Measurements from ENCODE around the gene RPL13A. TPM values are rescaled to one million over a fixed set of nuclear protein-coding genes. Genes with fewer than 3 reads are reported as not detected.

Gene RPL13A
- total and polyA plus RNA-seq, 2 of the 13 experiments (the other 11 are each of a cell fraction or from before 2014, with no cell fraction given) = 2,601 to 3,407 TPM

DNA sequence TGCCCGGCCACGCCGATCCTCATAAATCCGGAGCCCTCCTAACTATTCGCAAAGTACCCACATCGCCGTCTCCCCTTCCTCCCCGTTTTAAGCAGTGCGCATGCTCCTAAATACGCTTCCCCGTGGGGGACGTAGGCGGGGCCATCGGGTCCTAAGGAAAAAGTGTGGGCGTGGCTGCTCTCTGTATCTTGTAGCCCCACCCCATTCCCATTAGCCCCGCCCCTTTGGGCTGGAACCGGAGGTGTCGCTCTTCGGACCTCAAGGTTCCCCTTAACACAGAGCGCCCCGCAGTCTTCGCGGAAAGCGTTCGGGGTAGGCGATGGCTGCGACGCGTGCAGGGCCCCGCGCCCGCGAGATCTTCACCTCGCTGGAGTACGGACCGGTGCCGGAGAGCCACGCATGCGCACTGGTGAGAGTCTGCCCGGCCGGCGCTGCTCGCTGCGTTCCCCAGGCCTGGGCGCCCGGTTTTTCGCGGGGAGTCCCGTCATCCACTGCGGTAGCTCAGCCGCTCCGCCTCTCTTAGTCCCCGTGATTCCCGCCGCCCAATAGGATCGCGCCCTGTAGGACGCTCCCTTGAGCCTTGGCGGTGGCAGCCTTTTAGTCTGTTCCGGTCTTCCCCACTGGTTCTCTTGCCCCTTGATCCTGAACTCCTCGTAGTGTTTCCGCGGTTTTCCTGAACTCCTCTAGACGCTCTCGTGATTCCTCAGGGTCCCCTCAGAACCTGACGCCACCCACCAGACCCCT, 34.2 kb upstream of the RPL13A start, which contains the start of gene ALDH16A1 (continued):
- TF ChIP-seq ZNF232 (CRISPR knock-in tag; IDR thresholded peaks at IDR 0.05; ENCODE audit: borderline replicate concordance) (no peak), RELA (CRISPR knock-in tag; IDR thresholded peaks at IDR 0.05) (no peak), ZNF546 (CRISPR knock-in tag; conservative IDR thresholded peaks at IDR 0.05) (peak; percentile 57; the same call in 1 of the 2 replicates), CREB1 (IDR thresholded peaks at IDR 0.05) (peak; percentile 66), CREB1 (CRISPR knock-in tag; IDR thresholded peaks at IDR 0.05) (peak; percentile 43), KLF15 (CRISPR knock-in tag; IDR thresholded peaks at IDR 0.05; ENCODE audit: borderline replicate concordance) (no peak), PCBP2 (optimal IDR thresholded peaks at IDR 0.05; ENCODE audit: low read depth, low read length, poor library complexity, severe bottlenecking) (no peak), ZNF124 (CRISPR knock-in tag; IDR thresholded peaks at IDR 0.05) (0 out of 2 replicates have a peak, but pooled peaks have one; percentile 10), ZNF562 (CRISPR knock-in tag; IDR thresholded peaks at IDR 0.05; ENCODE audit: borderline replicate concordance) (no peak), RFX5 (IDR thresholded peaks at IDR 0.05; ENCODE audit: low read depth, low read length) (no peak), ZNF496 (CRISPR knock-in tag; IDR thresholded peaks at IDR 0.05; ENCODE audit: insufficient replicate concordance) (no peak), SAFB2 (CRISPR knock-in tag; IDR thresholded peaks at IDR 0.05; ENCODE audit: borderline replicate concordance, low read depth) (no peak), SPEN (CRISPR knock-in tag; IDR thresholded peaks at IDR 0.05; ENCODE audit: low read depth) (peak; percentile 72), ZNF557 (CRISPR knock-in tag; IDR thresholded peaks at IDR 0.05) (no peak), HMGXB3 (CRISPR knock-in tag; IDR thresholded peaks at IDR 0.05; ENCODE audit: borderline replicate concordance) (no peak), MLLT10 (CRISPR knock-in tag; IDR thresholded peaks at IDR 0.05) (no peak), ZBTB7B (CRISPR knock-in tag; IDR thresholded peaks at IDR 0.05) (0 out of 2 replicates have a peak, but pooled peaks have one; percentile 2), ZNF652 (CRISPR knock-in tag; IDR thresholded peaks at IDR 0.05; ENCODE audit: borderline replicate concordance, low read depth) (no peak), JUN (CRISPR knock-in tag; IDR thresholded peaks at IDR 0.05) (no peak)
- TF ChIP-seq, protein P1, sequence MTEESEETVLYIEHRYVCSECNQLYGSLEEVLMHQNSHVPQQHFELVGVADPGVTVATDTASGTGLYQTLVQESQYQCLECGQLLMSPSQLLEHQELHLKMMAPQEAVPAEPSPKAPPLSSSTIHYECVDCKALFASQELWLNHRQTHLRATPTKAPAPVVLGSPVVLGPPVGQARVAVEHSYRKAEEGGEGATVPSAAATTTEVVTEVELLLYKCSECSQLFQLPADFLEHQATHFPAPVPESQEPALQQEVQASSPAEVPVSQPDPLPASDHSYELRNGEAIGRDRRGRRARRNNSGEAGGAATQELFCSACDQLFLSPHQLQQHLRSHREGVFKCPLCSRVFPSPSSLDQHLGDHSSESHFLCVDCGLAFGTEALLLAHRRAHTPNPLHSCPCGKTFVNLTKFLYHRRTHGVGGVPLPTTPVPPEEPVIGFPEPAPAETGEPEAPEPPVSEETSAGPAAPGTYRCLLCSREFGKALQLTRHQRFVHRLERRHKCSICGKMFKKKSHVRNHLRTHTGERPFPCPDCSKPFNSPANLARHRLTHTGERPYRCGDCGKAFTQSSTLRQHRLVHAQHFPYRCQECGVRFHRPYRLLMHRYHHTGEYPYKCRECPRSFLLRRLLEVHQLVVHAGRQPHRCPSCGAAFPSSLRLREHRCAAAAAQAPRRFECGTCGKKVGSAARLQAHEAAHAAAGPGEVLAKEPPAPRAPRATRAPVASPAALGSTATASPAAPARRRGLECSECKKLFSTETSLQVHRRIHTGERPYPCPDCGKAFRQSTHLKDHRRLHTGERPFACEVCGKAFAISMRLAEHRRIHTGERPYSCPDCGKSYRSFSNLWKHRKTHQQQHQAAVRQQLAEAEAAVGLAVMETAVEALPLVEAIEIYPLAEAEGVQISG (CRISPR knock-in tag; IDR thresholded peaks at IDR 0.05) = no peak; the same call in 1 of the 2 replicates

Data from HepG2 (cell line).